Astrocyte of the cerebellum (primary cell): ENCODE data around the gene RTN4IP1.

Source experiments
- DNase-seq: peaks from one replicate; pipeline ENCODE4 v3.0.0-alpha.2; 2011; ENCODE audit warnings: low read depth
- H3K4me3 ChIP-seq: 2 replicates; pipeline ENCODE4 v1.5.1; 2011; ENCODE audit warnings: mild to moderate bottlenecking, low read depth, low read length, moderate library complexity
- CTCF ChIP-seq: IDR thresholded peaks from 2 replicates; pipeline ENCODE4 v1.5.1; 2012; ENCODE audit warnings: low read length, low read depth, moderate library complexity, mild to moderate bottlenecking; ENCODE audit errors: missing control alignments
- in situ Hi-C: cut with HindIII; loops from 2 replicates; pipeline ENCODE4 v1.10.0; 2017; ENCODE audit warnings: low sequenced_read_pairs

The RTN4IP1 gene

GRCh38 chr6:106666282-106667021 is 37.2 kb upstream of the RTN4IP1 start:
- no peak overlapping the region for H3K4me3 ChIP-seq
- TF ChIP-seq CTCF = no peak
- in situ Hi-C loops = no loop called here
- DNase-seq = no peak

GRCh38 chr6:106662458-106662857 is 33.2 kb upstream of the RTN4IP1 start:
- no peak overlapping the region for H3K4me3 ChIP-seq
- DNase-seq = no peak
- no peak for TF ChIP-seq CTCF
- in situ Hi-C loops = no loop called here

- no peak for DNase-seq
- TF ChIP-seq CTCF = no peak
- no peak overlapping the region for H3K4me3 ChIP-seq
- in situ Hi-C loops = no loop called here
Observed at GRCh38 chr6:106659859-106660258, 30.6 kb upstream of the RTN4IP1 start.

- no peak for TF ChIP-seq CTCF
- in situ Hi-C loops = no loop called here
- no peak for DNase-seq
- no peak overlapping the region for H3K4me3 ChIP-seq
Observed at GRCh38 chr6:106658469-106658868, 29.2 kb upstream of the RTN4IP1 start.

GRCh38 chr6:106648651-106649308 is 19.5 kb upstream of the RTN4IP1 start:
- DNase-seq = no peak
- no peak for TF ChIP-seq CTCF
- H3K4me3 ChIP-seq = no peak overlapping the region
- in situ Hi-C loops = no loop called here

- TF ChIP-seq CTCF = no peak
- no peak for DNase-seq
- in situ Hi-C loops = no loop called here
- no peak overlapping the region for H3K4me3 ChIP-seq
Observed at GRCh38 chr6:106643061-106643460, 13.8 kb upstream of the RTN4IP1 start.
